ENCODE results near the gene HOXD9. TPM values are rescaled to one million over a fixed set of nuclear protein-coding genes. Genes with fewer than 3 reads are reported as not detected.
A peak's percentile ranks its signal among the peaks of the same experiment; 100 is the strongest.

HOXD9 gene
- total and polyA plus RNA-seq, 2 donors (not counting 3 experiments of a cell fraction or from before 2014, with no cell fraction given), result 1.9 to 3.5 TPM

GRCh38 chr2:176130147-176130956 is 7.8 kb downstream of the HOXD9 start:
- dilution Hi-C loops (cut with MboI; ENCODE audit: extremely low pct_ligation_motif_present, low sequenced_read_pairs), result loop anchor here (25.0 kb wide), 1 partner anchor 507 kb away; no protein-coding TSS in a partner anchor
- FAIRE-seq (peak; percentile 52), DNase-seq (ENCODE audit: low read depth, low spot score) (peak; percentile 82)
- intact Hi-C loops (cut with micrococcal nuclease), result loop anchor here (2.0 kb wide), 1 partner anchor 1082 kb away; the partner anchor contains the start of gene HNRNPA3
- Histone ChIP-seq H3K4me2 (ENCODE audit: insufficient read depth, low read length) (peak overlapping the region; percentile 99), H3K27me3 (ENCODE audit: control insufficient read depth in 2 of 2, insufficient read depth in 2 of 2, low read length in 2 of 2) (no peaks in the 10 kb centered on the region), H3K9me1 (replicated peaks; ENCODE audit: control insufficient read depth, extremely low read depth, insufficient read depth, low read length) (no peaks in the 10 kb centered on the region), H4K20me1 (replicated peaks; ENCODE audit: control insufficient read depth, extremely low read depth, insufficient read depth, low read length) (no peaks in the 10 kb centered on the region), H3K27ac (ENCODE audit: insufficient read depth, low read depth, low read length) (peak overlapping the region; percentile 67), H3K4me3 (replicated peaks in 1 of 3; ENCODE audit: insufficient read depth in 1 of 3, low read depth in 1 of 3, low read length in 3 of 3) (peak overlapping the region; percentile 43 to 93 (median 88)), H3K4me1 (ENCODE audit: control insufficient read depth, extremely low read depth, insufficient read depth, low read length) (peaks cover 46% of the 10 kb centered on the region), H3K36me3 (ENCODE audit: control insufficient read depth in 2 of 2, extremely low read depth in 1 of 2, insufficient read depth in 2 of 2, low read length in 2 of 2) (no peaks in the 10 kb centered on the region), H3K9me3 (replicated peaks; ENCODE audit: control insufficient read depth, insufficient read depth, low read length) (no peaks in the 10 kb centered on the region), H2AFZ (ENCODE audit: low read depth, low read length) (peak overlapping the region; percentile 80), H3K9ac (replicated peaks; ENCODE audit: extremely low read depth, insufficient read depth, low read length) (peak overlapping the region; percentile 90), H3K79me2 (ENCODE audit: control insufficient read depth, insufficient read depth, low read length) (peaks cover 18% of the 10 kb centered on the region)
- TF ChIP-seq JUN (IDR thresholded peaks at IDR 0.05; ENCODE audit: borderline replicate concordance, insufficient read depth, insufficient read length, low read depth) (no peak), FOS (IDR thresholded peaks at IDR 0.05; ENCODE audit: borderline replicate concordance, insufficient read depth, low read length) (peak; percentile 13), EZH2 (IDR thresholded peaks at IDR 0.05; ENCODE audit: borderline replicate concordance, low read depth, low read length, severe bottlenecking) (no peak), POLR2AphosphoS5 (IDR thresholded peaks at IDR 0.05; ENCODE audit: insufficient read depth, low read depth, low read length) (peak; percentile 63), POLR2A (IDR thresholded peaks at IDR 0.05; ENCODE audit: low read depth, low read length) (peak; percentile 61), GATA2 (IDR thresholded peaks at IDR 0.05; ENCODE audit: insufficient read depth, insufficient read length, low read depth, low read length) (no peak), MAX (IDR thresholded peaks at IDR 0.05; ENCODE audit: insufficient read depth, insufficient read length) (no peak), CTCF (IDR thresholded peaks at IDR 0.05; ENCODE audit: extremely low read depth in 1 of 2, insufficient read depth in 1 of 2, low read depth in 1 of 2, low read length in 2 of 2) (no peak), MYC (IDR thresholded peaks at IDR 0.05; ENCODE audit: low read depth, low read length) (no peak)
- POLR2A ChIA-PET, result interaction anchor here (1.9 to 2.0 kb wide), 2 partner anchors 424 to 507 kb away, joined by 5 to 11 read pairs; no protein-coding TSS in a partner anchor
- CTCF ChIA-PET, result interaction anchor here (0.6 to 10.1 kb wide), 12 partner anchors 8 to 1034 kb away, joined by 3 to 458 read pairs (median 5); partner anchors contain the start of gene HOXD9
- no TSS peak for BruUV-seq (replicated peaks)

Measured in endothelial cell of umbilical vein (primary cell).